HEK293 (cell line): Measurements from ENCODE around the gene AREG.

Experiments used
- CTCF ChIA-PET: fragments of 350-600 bp; formaldehyde crosslinking; extraction: SDS; loops from one replicate; lab custom pipeline; 2021; ENCODE audit warnings: antibody characterized with exemption; lab: Yijun Ruan, JAX
- POLR2A ChIA-PET: fragments of 300-600 bp; formaldehyde crosslinking; extraction: SDS; loops from one replicate; lab custom pipeline; 2020; ENCODE audit warnings: antibody characterized with exemption, inconsistent platforms; lab: Yijun Ruan, JAX
- H3K27ac ChIP-seq: fragments of 200-500 bp; sonication (Bioruptor generic); 2 replicates; pipeline ENCODE4 v1.5.1; 2014; ENCODE audit warnings: low read depth, low read length, control low read depth, inconsistent platforms; ENCODE audit errors: extremely low read depth
- H3K36me3 ChIP-seq, 2 experiments: fragments of 200-500 bp in 1 of 2; sonication (Bioruptor generic) in 1 of 2; 1 replicate in 1 of 2; 2 replicates in 1 of 2; pipeline ENCODE4 v1.5.1; 2014 to 2017; ENCODE audit warnings: inconsistent platforms in 2 of 2, low read length in 2 of 2; ENCODE audit not compliant: control insufficient read depth in 2 of 2, insufficient read depth in 1 of 2
- H3K4me1 ChIP-seq: fragments of 200-500 bp; sonication (Bioruptor generic); 2 replicates; pipeline ENCODE4 v1.5.1; 2014; ENCODE audit warnings: mild to moderate bottlenecking, low read length, inconsistent platforms; ENCODE audit not compliant: control insufficient read depth, insufficient read depth
- H3K4me3 ChIP-seq: 2 replicates; pipeline ENCODE4 v1.5.1; 2011; ENCODE audit warnings: low read depth, mild to moderate bottlenecking, control low read depth, low read length, moderate library complexity
- H3K9me3 ChIP-seq: fragments of 200-500 bp; sonication (Bioruptor generic); 2 replicates; pipeline ENCODE4 v1.5.1; 2014; ENCODE audit warnings: low read depth, low read length, inconsistent platforms; ENCODE audit not compliant: control insufficient read depth, insufficient read depth
- GLI2 ChIP-seq: fragments of 450-650 bp; formaldehyde crosslinking; IDR thresholded peaks from 2 replicates; pipeline ENCODE4; 2017; ENCODE audit warnings: missing biosample characterization, missing genetic modification characterization, low read depth, borderline replicate concordance
- IKZF3 ChIP-seq: fragments of 450-650 bp; IDR thresholded peaks from 2 replicates; pipeline ENCODE4 v1.5.0; 2018; ENCODE audit warnings: missing biosample characterization, mild to moderate bottlenecking, missing genetic modification characterization, moderate library complexity
- SALL2 ChIP-seq: fragments of 450-650 bp; formaldehyde crosslinking; IDR thresholded peaks from 2 replicates; pipeline ENCODE4 v1.5.0; 2017; ENCODE audit warnings: missing biosample characterization, mild to moderate bottlenecking, missing genetic modification characterization, borderline replicate concordance
- ZNF10 ChIP-seq: fragments of 450-650 bp; formaldehyde crosslinking; IDR thresholded peaks from 2 replicates; pipeline ENCODE4 v1.5.1; 2017; ENCODE audit warnings: missing biosample characterization, missing genetic modification characterization
- ZNF211 ChIP-seq: fragments of 450-650 bp; formaldehyde crosslinking; IDR thresholded peaks from 2 replicates; pipeline ENCODE4 v1.5.1; 2016; ENCODE audit warnings: low read depth, missing biosample characterization, missing genetic modification characterization
- ZNF350 ChIP-seq: fragments of 450-650 bp; formaldehyde crosslinking; IDR thresholded peaks from 2 replicates; pipeline ENCODE4 v1.5.0; 2017; ENCODE audit warnings: missing biosample characterization, mild to moderate bottlenecking, missing genetic modification characterization
- ZNF501 ChIP-seq: fragments of 450-650 bp; formaldehyde crosslinking; IDR thresholded peaks from 2 replicates; pipeline ENCODE4 v1.5.1; 2016; ENCODE audit warnings: missing biosample characterization, missing genetic modification characterization
- ZNF621 ChIP-seq: fragments of 450-650 bp; formaldehyde crosslinking; IDR thresholded peaks from 2 replicates; pipeline ENCODE4 v1.5.1; 2017; ENCODE audit warnings: missing biosample characterization, missing genetic modification characterization
- ZNF623 ChIP-seq: fragments of 450-650 bp; formaldehyde crosslinking; IDR thresholded peaks from 2 replicates; pipeline ENCODE4 v1.5.1; 2016; ENCODE audit warnings: missing biosample characterization, missing genetic modification characterization
- ZNF660 ChIP-seq: fragments of 450-650 bp; IDR thresholded peaks from 2 replicates; pipeline ENCODE4 v1.5.1; 2018; ENCODE audit warnings: missing biosample characterization, mild to moderate bottlenecking, missing genetic modification characterization
- ZNF677 ChIP-seq: fragments of 450-650 bp; IDR thresholded peaks from 2 replicates; pipeline ENCODE4 v1.5.0; 2018; ENCODE audit warnings: missing biosample characterization, mild to moderate bottlenecking, missing genetic modification characterization, moderate library complexity
- ZNF707 ChIP-seq: fragments of 450-650 bp; formaldehyde crosslinking; IDR thresholded peaks from 2 replicates; pipeline ENCODE4 v1.5.1; 2016; ENCODE audit warnings: missing biosample characterization, missing genetic modification characterization
- ZNF792 ChIP-seq: fragments of 450-650 bp; formaldehyde crosslinking; IDR thresholded peaks from 2 replicates; pipeline ENCODE4 v1.5.1; 2016; ENCODE audit warnings: missing biosample characterization, missing genetic modification characterization
- TF ChIP-seq, protein P1 (sequence below): fragments of 450-650 bp; formaldehyde crosslinking; IDR thresholded peaks from 2 replicates; pipeline ENCODE4 v1.5.1; 2016; ENCODE audit warnings: missing biosample characterization, missing genetic modification characterization, borderline replicate concordance
- TF ChIP-seq, protein P2 (sequence below): sonication (generic); formaldehyde crosslinking; IDR thresholded peaks from 2 replicates; pipeline ENCODE4 v1.8.1; 2022; ENCODE audit warnings: mild to moderate bottlenecking, moderate library complexity, missing genetic modification reagents
- TF ChIP-seq, protein P3 (sequence below): fragments of 450-650 bp; formaldehyde crosslinking; IDR thresholded peaks from 2 replicates; pipeline ENCODE4 v1.5.1; 2017; ENCODE audit warnings: missing biosample characterization, missing genetic modification characterization
- TF ChIP-seq, protein P4 (sequence below): fragments of 450-650 bp; formaldehyde crosslinking; IDR thresholded peaks from 2 replicates; pipeline ENCODE4 v1.5.1; 2016; ENCODE audit warnings: missing biosample characterization, missing genetic modification characterization
- TF ChIP-seq, protein P5 (sequence below): fragments of 450-650 bp; formaldehyde crosslinking; conservative IDR thresholded peaks from 2 replicates; pipeline ENCODE4 v1.5.1; 2016; ENCODE audit warnings: low read depth, missing biosample characterization, missing genetic modification characterization

Gene AREG

DNA sequence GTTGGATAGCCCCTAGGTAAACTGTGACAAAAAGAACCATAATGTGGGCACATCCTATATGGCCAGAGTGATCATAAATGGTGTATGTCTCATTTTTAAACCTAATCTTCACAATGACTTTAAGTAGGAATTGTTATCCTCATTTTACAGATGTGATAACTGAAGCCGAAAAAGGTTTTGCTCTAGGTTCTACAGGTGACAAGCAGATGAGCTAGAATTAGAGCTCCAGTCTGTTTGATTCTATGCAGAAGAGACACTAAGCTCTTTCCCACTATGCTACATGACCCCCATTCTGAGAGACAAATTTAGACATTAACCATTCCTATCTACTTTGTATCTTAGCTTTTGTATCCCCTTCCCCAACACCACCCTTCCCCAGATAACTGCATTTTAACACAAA lies 2.0 kb downstream of the AREG start:
- Histone ChIP-seq H3K4me1 (no peaks in the 10 kb centered on the region), H3K4me3 (no peak overlapping the region), H3K27ac (no peak overlapping the region), H3K9me3 (no peaks in the 10 kb centered on the region), H3K36me3 (no peaks in the 10 kb centered on the region)
- POLR2A ChIA-PET = no interaction called here
- CTCF ChIA-PET = interaction anchor here (0.9 kb wide), 1 partner anchor 9 kb away, joined by 4 read pairs; no protein-coding TSS in a partner anchor
- TF ChIP-seq, protein P1, sequence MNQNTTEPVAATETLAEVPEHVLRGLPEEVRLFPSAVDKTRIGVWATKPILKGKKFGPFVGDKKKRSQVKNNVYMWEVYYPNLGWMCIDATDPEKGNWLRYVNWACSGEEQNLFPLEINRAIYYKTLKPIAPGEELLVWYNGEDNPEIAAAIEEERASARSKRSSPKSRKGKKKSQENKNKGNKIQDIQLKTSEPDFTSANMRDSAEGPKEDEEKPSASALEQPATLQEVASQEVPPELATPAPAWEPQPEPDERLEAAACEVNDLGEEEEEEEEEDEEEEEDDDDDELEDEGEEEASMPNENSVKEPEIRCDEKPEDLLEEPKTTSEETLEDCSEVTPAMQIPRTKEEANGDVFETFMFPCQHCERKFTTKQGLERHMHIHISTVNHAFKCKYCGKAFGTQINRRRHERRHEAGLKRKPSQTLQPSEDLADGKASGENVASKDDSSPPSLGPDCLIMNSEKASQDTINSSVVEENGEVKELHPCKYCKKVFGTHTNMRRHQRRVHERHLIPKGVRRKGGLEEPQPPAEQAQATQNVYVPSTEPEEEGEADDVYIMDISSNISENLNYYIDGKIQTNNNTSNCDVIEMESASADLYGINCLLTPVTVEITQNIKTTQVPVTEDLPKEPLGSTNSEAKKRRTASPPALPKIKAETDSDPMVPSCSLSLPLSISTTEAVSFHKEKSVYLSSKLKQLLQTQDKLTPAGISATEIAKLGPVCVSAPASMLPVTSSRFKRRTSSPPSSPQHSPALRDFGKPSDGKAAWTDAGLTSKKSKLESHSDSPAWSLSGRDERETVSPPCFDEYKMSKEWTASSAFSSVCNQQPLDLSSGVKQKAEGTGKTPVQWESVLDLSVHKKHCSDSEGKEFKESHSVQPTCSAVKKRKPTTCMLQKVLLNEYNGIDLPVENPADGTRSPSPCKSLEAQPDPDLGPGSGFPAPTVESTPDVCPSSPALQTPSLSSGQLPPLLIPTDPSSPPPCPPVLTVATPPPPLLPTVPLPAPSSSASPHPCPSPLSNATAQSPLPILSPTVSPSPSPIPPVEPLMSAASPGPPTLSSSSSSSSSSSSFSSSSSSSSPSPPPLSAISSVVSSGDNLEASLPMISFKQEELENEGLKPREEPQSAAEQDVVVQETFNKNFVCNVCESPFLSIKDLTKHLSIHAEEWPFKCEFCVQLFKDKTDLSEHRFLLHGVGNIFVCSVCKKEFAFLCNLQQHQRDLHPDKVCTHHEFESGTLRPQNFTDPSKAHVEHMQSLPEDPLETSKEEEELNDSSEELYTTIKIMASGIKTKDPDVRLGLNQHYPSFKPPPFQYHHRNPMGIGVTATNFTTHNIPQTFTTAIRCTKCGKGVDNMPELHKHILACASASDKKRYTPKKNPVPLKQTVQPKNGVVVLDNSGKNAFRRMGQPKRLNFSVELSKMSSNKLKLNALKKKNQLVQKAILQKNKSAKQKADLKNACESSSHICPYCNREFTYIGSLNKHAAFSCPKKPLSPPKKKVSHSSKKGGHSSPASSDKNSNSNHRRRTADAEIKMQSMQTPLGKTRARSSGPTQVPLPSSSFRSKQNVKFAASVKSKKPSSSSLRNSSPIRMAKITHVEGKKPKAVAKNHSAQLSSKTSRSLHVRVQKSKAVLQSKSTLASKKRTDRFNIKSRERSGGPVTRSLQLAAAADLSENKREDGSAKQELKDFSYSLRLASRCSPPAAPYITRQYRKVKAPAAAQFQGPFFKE (tag by site-specific recombination) = no peak
- TF ChIP-seq, protein P2, sequence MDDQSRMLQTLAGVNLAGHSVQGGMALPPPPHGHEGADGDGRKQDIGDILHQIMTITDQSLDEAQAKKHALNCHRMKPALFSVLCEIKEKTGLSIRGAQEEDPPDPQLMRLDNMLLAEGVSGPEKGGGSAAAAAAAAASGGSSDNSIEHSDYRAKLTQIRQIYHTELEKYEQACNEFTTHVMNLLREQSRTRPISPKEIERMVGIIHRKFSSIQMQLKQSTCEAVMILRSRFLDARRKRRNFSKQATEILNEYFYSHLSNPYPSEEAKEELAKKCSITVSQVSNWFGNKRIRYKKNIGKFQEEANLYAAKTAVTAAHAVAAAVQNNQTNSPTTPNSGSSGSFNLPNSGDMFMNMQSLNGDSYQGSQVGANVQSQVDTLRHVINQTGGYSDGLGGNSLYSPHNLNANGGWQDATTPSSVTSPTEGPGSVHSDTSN (CRISPR knock-in tag) = no peak
- TF ChIP-seq ZNF501 (tag by site-specific recombination) = no peak
- TF ChIP-seq, protein P3, sequence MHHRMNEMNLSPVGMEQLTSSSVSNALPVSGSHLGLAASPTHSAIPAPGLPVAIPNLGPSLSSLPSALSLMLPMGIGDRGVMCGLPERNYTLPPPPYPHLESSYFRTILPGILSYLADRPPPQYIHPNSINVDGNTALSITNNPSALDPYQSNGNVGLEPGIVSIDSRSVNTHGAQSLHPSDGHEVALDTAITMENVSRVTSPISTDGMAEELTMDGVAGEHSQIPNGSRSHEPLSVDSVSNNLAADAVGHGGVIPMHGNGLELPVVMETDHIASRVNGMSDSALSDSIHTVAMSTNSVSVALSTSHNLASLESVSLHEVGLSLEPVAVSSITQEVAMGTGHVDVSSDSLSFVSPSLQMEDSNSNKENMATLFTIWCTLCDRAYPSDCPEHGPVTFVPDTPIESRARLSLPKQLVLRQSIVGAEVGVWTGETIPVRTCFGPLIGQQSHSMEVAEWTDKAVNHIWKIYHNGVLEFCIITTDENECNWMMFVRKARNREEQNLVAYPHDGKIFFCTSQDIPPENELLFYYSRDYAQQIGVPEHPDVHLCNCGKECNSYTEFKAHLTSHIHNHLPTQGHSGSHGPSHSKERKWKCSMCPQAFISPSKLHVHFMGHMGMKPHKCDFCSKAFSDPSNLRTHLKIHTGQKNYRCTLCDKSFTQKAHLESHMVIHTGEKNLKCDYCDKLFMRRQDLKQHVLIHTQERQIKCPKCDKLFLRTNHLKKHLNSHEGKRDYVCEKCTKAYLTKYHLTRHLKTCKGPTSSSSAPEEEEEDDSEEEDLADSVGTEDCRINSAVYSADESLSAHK (tag by site-specific recombination) = no peak
- TF ChIP-seq ZNF621 (tag by site-specific recombination) = no peak
- no peak for TF ChIP-seq IKZF3 (tag by site-specific recombination)
- TF ChIP-seq ZNF211 (tag by site-specific recombination) = no peak
- no peak for TF ChIP-seq SALL2 (tag by site-specific recombination)
- TF ChIP-seq, protein P4, sequence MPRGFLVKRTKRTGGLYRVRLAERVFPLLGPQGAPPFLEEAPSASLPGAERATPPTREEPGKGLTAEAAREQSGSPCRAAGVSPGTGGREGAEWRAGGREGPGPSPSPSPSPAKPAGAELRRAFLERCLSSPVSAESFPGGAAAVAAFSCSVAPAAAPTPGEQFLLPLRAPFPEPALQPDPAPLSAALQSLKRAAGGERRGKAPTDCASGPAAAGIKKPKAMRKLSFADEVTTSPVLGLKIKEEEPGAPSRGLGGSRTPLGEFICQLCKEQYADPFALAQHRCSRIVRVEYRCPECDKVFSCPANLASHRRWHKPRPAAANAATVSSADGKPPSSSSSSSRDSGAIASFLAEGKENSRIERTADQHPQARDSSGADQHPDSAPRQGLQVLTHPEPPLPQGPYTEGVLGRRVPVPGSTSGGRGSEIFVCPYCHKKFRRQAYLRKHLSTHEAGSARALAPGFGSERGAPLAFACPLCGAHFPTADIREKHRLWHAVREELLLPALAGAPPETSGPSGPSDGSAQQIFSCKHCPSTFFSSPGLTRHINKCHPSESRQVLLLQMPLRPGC (tag by site-specific recombination) = no peak
- no peak for TF ChIP-seq ZNF677 (tag by site-specific recombination)
- no peak for TF ChIP-seq GLI2
- no peak for TF ChIP-seq ZNF660 (tag by site-specific recombination)
- no peak for TF ChIP-seq ZNF707 (tag by site-specific recombination)
- TF ChIP-seq, protein P5, sequence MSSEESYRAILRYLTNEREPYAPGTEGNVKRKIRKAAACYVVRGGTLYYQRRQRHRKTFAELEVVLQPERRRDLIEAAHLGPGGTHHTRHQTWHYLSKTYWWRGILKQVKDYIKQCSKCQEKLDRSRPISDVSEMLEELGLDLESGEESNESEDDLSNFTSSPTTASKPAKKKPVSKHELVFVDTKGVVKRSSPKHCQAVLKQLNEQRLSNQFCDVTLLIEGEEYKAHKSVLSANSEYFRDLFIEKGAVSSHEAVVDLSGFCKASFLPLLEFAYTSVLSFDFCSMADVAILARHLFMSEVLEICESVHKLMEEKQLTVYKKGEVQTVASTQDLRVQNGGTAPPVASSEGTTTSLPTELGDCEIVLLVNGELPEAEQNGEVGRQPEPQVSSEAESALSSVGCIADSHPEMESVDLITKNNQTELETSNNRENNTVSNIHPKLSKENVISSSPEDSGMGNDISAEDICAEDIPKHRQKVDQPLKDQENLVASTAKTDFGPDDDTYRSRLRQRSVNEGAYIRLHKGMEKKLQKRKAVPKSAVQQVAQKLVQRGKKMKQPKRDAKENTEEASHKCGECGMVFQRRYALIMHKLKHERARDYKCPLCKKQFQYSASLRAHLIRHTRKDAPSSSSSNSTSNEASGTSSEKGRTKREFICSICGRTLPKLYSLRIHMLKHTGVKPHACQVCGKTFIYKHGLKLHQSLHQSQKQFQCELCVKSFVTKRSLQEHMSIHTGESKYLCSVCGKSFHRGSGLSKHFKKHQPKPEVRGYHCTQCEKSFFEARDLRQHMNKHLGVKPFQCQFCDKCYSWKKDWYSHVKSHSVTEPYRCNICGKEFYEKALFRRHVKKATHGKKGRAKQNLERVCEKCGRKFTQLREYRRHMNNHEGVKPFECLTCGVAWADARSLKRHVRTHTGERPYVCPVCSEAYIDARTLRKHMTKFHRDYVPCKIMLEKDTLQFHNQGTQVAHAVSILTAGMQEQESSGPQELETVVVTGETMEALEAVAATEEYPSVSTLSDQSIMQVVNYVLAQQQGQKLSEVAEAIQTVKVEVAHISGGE = no peak
- TF ChIP-seq ZNF792 (tag by site-specific recombination) = no peak
- TF ChIP-seq ZNF350 = no peak
- no peak for TF ChIP-seq ZNF10 (tag by site-specific recombination)
- no peak for TF ChIP-seq ZNF623 (tag by site-specific recombination)
